Motor neuron (in vitro differentiated cells): ENCODE results near the gene SLITRK4. TPM values are rescaled to one million over a fixed set of nuclear protein-coding genes. Genes with fewer than 3 reads are reported as not detected.

Source experiments
- ATAC-seq, 8 experiments: fragments of 200-7000 bp; cut with Tn5 transposase; replicated peaks in 6 of 8; 2 replicates each; pipeline ENCODE4 v1.8.0; 2021; ENCODE audit warnings: mild to moderate bottlenecking in 8 of 8, moderate library complexity in 8 of 8
- H3K27ac ChIP-seq, 2 donors: fragments of 250-450 bp; sonication (Bioruptor Pico); 2 replicates each; pipeline ENCODE4 v1.9.0; 2021; ENCODE audit warnings: antibody characterized with exemption in 2 of 2, mild to moderate bottlenecking in 2 of 2, moderate library complexity in 1 of 2
- H3K4me1 ChIP-seq, 2 donors: fragments of 250-450 bp; sonication (Bioruptor Pico); replicated peaks in 1 of 2; 2 replicates each; pipeline ENCODE4 v1.6.1; 2021; ENCODE audit warnings: antibody characterized with exemption in 2 of 2, mild to moderate bottlenecking in 2 of 2, moderate library complexity in 1 of 2
- H3K4me3 ChIP-seq, 5 donors: fragments of 250-450 bp; sonication (Bioruptor Pico); 2 replicates each; pipeline ENCODE4 v1.9.0; 2021; ENCODE audit warnings: antibody characterized with exemption in 5 of 5, mild to moderate bottlenecking in 5 of 5, moderate library complexity in 4 of 5
- WGBS, 10 experiments: fragments of 450-650 bp; shearing (Covaris generic); methylation state at CpG; one replicate each; pipeline ENCODE4 v1.0.0; 2022; 5-methylcytosine and 5-hydroxymethylcytosine counted together
- in situ Hi-C, 9 experiments: fragments of 400-800 bp; cut with MboI; loops; one replicate each; pipeline ENCODE4 v1.15.0; 2021; ENCODE audit warnings: low sequenced_read_pairs in 9 of 9, low pct_unique_long_range_greater_than_20kb in 2 of 9; ENCODE audit not compliant: unreplicated experiment in 9 of 9
- total RNA-seq, 8 experiments: library from RNA; unstranded; fragments of 300-600 nt; gene quantifications; 2 replicates each; pipeline versions ENCODE4 v1.2.3 to v1.2.4, GENCODE V29; 2022

SLITRK4 gene
- total RNA-seq, 8 experiments from 2014 or later = 0.78 to 12.8 (median 10.8) TPM; not detected in 3

DNA sequence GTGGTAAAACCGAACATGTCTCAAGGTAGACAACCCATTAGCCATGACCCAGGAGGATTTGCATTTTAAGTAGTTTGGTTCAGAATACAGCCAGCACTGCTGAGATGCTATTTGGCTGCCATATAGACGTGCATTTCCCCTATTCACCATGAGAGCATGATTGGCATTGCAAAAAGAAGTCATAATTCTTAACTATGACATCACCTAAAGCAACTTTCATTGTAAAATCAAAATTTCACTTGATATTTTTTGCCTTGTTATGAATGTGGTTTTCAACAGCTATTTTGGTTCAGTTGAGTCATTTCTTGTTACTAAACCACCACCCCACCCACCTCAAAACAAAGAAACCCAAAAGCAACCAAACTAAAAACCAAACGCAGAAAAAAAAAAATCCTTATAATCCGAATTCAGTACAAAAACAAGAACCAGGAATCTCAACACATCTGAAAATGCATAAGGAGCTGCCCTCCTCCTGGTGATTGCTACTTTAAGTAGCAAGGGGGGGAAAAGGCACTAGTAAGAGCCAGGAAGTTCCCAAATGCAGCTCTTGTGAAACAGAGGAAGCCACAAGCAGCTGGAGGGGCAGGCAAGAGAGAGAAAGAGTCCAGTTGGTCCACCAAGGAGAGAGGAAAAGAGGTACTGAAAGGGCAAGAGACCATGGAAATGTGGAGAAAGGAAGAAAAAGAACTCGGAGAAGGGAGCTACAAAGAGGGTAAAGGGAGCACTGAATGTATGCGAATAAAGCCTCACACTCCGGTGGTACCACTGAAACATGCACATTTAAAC lies 3.1 kb downstream of the SLITRK4 start:
- Histone ChIP-seq H3K4me3 (peak overlapping the region; percentile 56 to 79 (median 59)), H3K27ac (no peak overlapping the region), H3K4me1 (no peaks in the 10 kb centered on the region)
- in situ Hi-C loops = no loop called here
- ATAC-seq = no peak
- 0 to 40% (median 18%) methylated on average over 1 to 7 of the region's 7 CpGs; no CpG with 5 or more reads in 1 of the 10 experiments for WGBS, 10 experiments

DNA sequence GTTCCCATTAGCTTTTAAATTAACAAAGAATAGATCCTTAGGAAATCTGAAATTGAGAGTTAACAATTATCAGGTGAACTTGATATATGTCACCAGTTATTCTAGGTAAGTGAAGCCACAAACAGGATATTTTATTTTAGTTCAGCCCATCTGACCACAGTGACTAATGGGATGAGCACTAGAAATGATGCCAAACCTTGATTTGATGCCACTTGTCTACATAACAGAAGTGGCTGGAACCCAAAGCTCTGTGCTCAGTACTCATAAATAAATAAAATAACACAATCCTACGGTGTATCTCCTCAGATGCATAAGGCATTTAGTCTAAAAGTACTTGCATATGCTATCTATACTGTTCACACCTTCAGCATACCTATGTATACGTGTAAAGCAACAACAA lies 12.2 kb downstream of the SLITRK4 start:
- Histone ChIP-seq H3K4me3 (no peak overlapping the region), H3K27ac (no peak overlapping the region), H3K4me1 (no peaks in the 10 kb centered on the region)
- WGBS, 10 experiments = 0 to 31% (median 0%) methylated on average over 1 to 2 of the region's 2 CpGs; no CpG with 5 or more reads in 6 of the 10 experiments
- in situ Hi-C loops = no loop called here
- ATAC-seq = no peak

DNA sequence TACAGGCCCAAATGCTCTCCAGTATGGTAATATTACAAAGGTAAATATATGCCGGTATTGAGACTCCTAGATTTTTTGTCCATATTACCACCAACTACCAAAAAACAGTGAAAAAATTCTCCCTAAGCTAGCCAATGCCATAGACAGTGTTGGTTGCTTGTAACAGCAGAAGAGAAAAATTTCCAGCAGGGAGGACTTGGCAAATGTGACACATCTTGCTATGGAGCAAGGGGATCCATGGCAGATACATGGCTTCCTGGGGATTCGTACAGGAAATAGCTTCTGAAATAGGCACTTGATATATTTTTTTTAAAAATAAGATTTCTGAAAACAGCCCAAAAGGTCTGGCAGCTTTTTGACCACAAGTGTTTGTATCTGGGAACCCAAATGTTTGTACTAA lies 14.6 kb downstream of the SLITRK4 start:
- Histone ChIP-seq H3K4me1 (no peaks in the 10 kb centered on the region), H3K4me3 (no peak overlapping the region), H3K27ac (no peak overlapping the region)
- in situ Hi-C loops = no loop called here
- ATAC-seq = no peak
- WGBS, 10 experiments = 0 to 40% (median 8%) methylated on average over 1 to 2 of the region's 2 CpGs; no CpG with 5 or more reads in 6 of the 10 experiments

DNA sequence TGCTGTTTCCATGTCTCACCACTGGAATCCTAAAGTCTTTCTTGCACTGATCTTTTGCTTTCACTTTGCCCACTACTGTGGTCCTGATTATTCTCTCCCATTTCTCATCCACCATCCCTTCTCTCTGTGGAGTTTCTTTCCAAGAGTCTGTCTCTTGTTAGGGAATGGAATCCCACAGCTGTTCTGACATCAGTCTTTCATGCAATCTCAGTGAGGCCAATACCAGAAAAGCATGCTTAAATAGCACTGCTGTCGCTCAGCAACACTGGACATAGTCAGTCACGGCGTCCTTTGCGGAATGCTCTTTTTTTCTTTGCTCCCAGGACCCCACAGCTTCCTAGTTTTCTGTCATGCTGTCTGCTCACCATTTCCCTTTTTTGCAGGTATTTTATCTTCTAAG lies 20.1 kb downstream of the SLITRK4 start:
- no peaks in the 10 kb centered on the region for H3K4me1 ChIP-seq
- no peak overlapping the region for H3K4me3 ChIP-seq
- peak in 2 of 8 experiments; percentile 54 to 66 for ATAC-seq
- in situ Hi-C loops = no loop called here
- 10 to 60% (median 46%) methylated on average over 2 to 4 of the region's 4 CpGs; no CpG with 5 or more reads in 5 of the 10 experiments for WGBS, 10 experiments
- H3K27ac ChIP-seq = no peak overlapping the region

DNA sequence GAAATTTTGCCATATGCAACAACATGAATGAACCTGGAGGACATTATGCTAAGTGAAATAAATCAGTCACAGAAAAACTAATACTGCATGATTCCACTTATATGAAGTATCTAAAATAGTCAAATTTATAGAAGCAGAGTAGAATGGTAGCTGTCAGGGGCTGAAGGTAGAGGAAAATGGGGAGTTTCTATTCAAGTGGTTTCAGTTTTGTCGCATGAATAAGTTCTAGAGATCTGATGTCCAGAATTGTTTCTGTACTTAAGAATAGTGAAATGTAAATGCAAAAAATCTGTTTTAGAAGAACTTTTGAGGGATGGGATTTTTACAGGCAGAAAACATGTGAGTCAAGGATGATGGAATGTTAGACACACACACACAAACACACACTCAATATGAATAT lies 34.1 kb downstream of the SLITRK4 start:
- Histone ChIP-seq H3K27ac (no peak overlapping the region), H3K4me3 (no peak overlapping the region), H3K4me1 (no peaks in the 10 kb centered on the region)
- no peak for ATAC-seq
- in situ Hi-C loops = no loop called here
- WGBS, 10 experiments = 71 to 86% (median 83%) methylated on average over 1 of the region's 1 CpG; no CpG with 5 or more reads in 7 of the 10 experiments

DNA sequence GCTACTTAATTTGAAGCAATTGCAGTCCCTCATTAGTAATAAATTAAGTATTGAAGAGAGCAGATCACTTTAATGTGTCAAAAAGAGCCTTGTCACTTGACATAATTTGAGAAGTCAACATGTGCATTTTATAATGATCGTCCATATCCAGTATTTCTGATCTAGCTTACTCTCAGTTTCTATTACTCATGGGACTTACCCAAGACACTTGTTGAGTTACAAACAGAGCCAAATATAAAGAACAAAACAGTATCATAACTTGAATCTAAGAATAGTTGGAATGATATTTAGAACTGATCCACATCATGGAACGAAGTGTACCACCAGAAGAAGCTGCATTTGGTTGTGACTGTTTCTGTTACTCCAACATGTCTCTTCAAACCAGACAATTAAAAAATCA lies 54.7 kb downstream of the SLITRK4 start:
- Histone ChIP-seq H3K4me1 (no peaks in the 10 kb centered on the region), H3K4me3 (no peak overlapping the region), H3K27ac (no peak overlapping the region)
- ATAC-seq = no peak
- in situ Hi-C loops = no loop called here
- WGBS, 10 experiments = 0 to 100% (median 0%) methylated on average over 1 to 2 of the region's 2 CpGs; no CpG with 5 or more reads in 3 of the 10 experiments

DNA sequence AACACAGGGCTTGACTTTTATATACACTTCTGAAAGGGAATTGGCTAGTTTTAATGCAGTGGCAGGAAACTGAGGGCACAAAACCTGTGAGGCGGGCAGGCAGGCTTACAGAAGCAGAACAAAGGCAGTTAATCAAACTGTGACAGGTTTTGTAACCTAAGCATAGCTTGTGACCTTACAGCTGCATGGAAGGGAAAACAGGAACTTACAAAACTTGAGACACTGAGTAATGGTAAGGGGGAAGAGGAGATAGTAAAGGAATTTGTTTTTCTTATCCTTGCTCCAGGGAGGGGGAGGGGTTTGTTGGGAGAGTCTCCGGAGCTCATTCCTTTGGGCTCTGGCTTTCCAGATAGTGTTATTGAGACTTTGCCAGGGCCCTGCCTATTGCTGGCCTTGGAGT lies 55.6 kb downstream of the SLITRK4 start:
- no peaks in the 10 kb centered on the region for H3K4me1 ChIP-seq
- no peak overlapping the region for H3K4me3 ChIP-seq
- in situ Hi-C loops = no loop called here
- 25 to 60% methylated on average over 1 of the region's 2 CpGs; no CpG with 5 or more reads in 8 of the 10 experiments for WGBS, 10 experiments
- no peak for ATAC-seq
- no peak overlapping the region for H3K27ac ChIP-seq

Other genes with a start within 250 kb of the SLITRK4 start
- gene SPANXN3, start 118.6 kb downstream of the SLITRK4 start, total RNA-seq = not detected
- under 1 TPM in 2 of 8 experiments, not detected in 6; 0.19 to 0.42 TPM for gene SPANXN2, start 84.7 kb upstream of the SLITRK4 start, total RNA-seq
- gene UBE2NL, start 248.0 kb upstream of the SLITRK4 start, total RNA-seq = not detected